ENCODE data around the gene DCPS. TPM values are rescaled to one million over a fixed set of nuclear protein-coding genes. Genes with fewer than 3 reads are reported as not detected.
A peak's percentile ranks its signal among the peaks of the same experiment; 100 is the strongest.
"Not testable (repeated sequence)": the region's sequence is repeated elsewhere in the genome, so short reads cannot be mapped to it uniquely, and the experiment has no call there.

DCPS gene
- total and polyA plus RNA-seq, 4 donors = 10.7 to 26.3 (median 20.4) TPM

- ATAC-seq (ENCODE audit: insufficient read depth, low FRiP score) (no peak), DNase-seq (peak; percentile 51 to 73 (median 62))
- 15 to 43% methylated on average over 5 of the region's 5 CpGs for WGBS, 2 donors
- TF ChIP-seq CTCF (IDR thresholded peaks at IDR 0.05; ENCODE audit: control extremely low read depth, extremely low read depth) = no peak
- Histone ChIP-seq H3K4me3 (no peak overlapping the region), H3K27ac (ENCODE audit: low read depth in 1 of 2, low read length in 1 of 2) (no peak overlapping the region), H3K27me3 (ENCODE audit: control insufficient read depth in 3 of 3, insufficient read depth in 3 of 3, low read length in 2 of 3) (no peaks in the 10 kb centered on the region), H3K4me1 (ENCODE audit: control insufficient read depth in 5 of 5, insufficient read depth in 5 of 5, low read length in 5 of 5) (peaks cover 0 to 18% (median 6%) of the 10 kb centered on the region in 5 donors), H3K9me3 (ENCODE audit: control insufficient read depth in 4 of 4, insufficient read depth in 3 of 4, low read length in 3 of 4) (no peaks in the 10 kb centered on the region), H3K9ac (ENCODE audit: insufficient read depth in 1 of 2, low read length in 2 of 2) (no peak overlapping the region), H3K36me3 (ENCODE audit: control insufficient read depth in 4 of 4, insufficient read depth in 4 of 4, low read length in 4 of 4) (peaks cover 0 to 12% (median 7%) of the 10 kb centered on the region in 4 donors)
These were observed 3.8 kb downstream of the DCPS start for GRCh38 chr11:126307706-126308105.

GRCh38 chr11:126308271-126308671 lies 4.4 kb downstream of the DCPS start:
- TF ChIP-seq CTCF (IDR thresholded peaks at IDR 0.05; ENCODE audit: control extremely low read depth, extremely low read depth) = no peak
- no peak for DNase-seq
- no peak for ATAC-seq (ENCODE audit: insufficient read depth, low FRiP score)
- H3K27me3 ChIP-seq (ENCODE audit: control insufficient read depth in 3 of 3, insufficient read depth in 3 of 3, low read length in 2 of 3) = no peaks in the 10 kb centered on the region
- 81 to 86% methylated on average over 4 of the region's 4 CpGs for WGBS, 2 donors
- H3K9ac ChIP-seq (ENCODE audit: insufficient read depth in 1 of 2, low read length in 2 of 2) = no peak overlapping the region
- H3K36me3 ChIP-seq (ENCODE audit: control insufficient read depth in 4 of 4, insufficient read depth in 4 of 4, low read length in 4 of 4) = peaks cover 0 to 12% (median 8%) of the 10 kb centered on the region in 4 donors
- H3K27ac ChIP-seq (ENCODE audit: low read depth in 1 of 2, low read length in 1 of 2) = no peak overlapping the region
- peaks cover 0 to 15% (median 8%) of the 10 kb centered on the region in 5 donors for H3K4me1 ChIP-seq (ENCODE audit: control insufficient read depth in 5 of 5, insufficient read depth in 5 of 5, low read length in 5 of 5)
- no peak overlapping the region for H3K4me3 ChIP-seq
- H3K9me3 ChIP-seq (ENCODE audit: control insufficient read depth in 4 of 4, insufficient read depth in 3 of 4, low read length in 3 of 4) = no peaks in the 10 kb centered on the region

- not testable (repeated sequence) for DNase-seq; H3K9ac ChIP-seq (ENCODE audit: insufficient read depth in 1 of 2, low read length in 2 of 2); ATAC-seq (ENCODE audit: insufficient read depth, low FRiP score); H3K27me3 ChIP-seq (ENCODE audit: control insufficient read depth in 3 of 3, insufficient read depth in 3 of 3, low read length in 2 of 3); H3K9me3 ChIP-seq (ENCODE audit: control insufficient read depth in 4 of 4, insufficient read depth in 3 of 4, low read length in 3 of 4); H3K4me3 ChIP-seq; H3K27ac ChIP-seq (ENCODE audit: low read depth in 1 of 2, low read length in 1 of 2)
- peaks cover 0 to 12% (median 8%) of the 10 kb centered on the region in 5 donors for H3K4me1 ChIP-seq (ENCODE audit: control insufficient read depth in 5 of 5, insufficient read depth in 5 of 5, low read length in 5 of 5)
- 78 to 92% methylated on average over 4 of the region's 4 CpGs for WGBS, 2 donors
- H3K36me3 ChIP-seq (ENCODE audit: control insufficient read depth in 4 of 4, insufficient read depth in 4 of 4, low read length in 4 of 4) = peaks cover 0 to 12% (median 8%) of the 10 kb centered on the region in 4 donors
These were observed 4.9 kb downstream of the DCPS start for GRCh38 chr11:126308771-126309170.

- TF ChIP-seq CTCF (IDR thresholded peaks at IDR 0.05; ENCODE audit: control extremely low read depth, extremely low read depth) = peak; percentile 76
- 71 to 72% methylated on average over 12 of the region's 12 CpGs for WGBS, 2 donors
- Histone ChIP-seq H3K9me3 (ENCODE audit: control insufficient read depth in 4 of 4, insufficient read depth in 3 of 4, low read length in 3 of 4) (no peaks in the 10 kb centered on the region), H3K27ac (ENCODE audit: low read depth in 1 of 2, low read length in 1 of 2) (no peak overlapping the region), H3K27me3 (ENCODE audit: control insufficient read depth in 3 of 3, insufficient read depth in 3 of 3, low read length in 2 of 3) (no peaks in the 10 kb centered on the region), H3K9ac (ENCODE audit: insufficient read depth in 1 of 2, low read length in 2 of 2) (no peak overlapping the region), H3K36me3 (ENCODE audit: control insufficient read depth in 4 of 4, insufficient read depth in 4 of 4, low read length in 4 of 4) (peaks cover 0 to 12% (median 8%) of the 10 kb centered on the region in 4 donors), H3K4me3 (no peak overlapping the region), H3K4me1 (ENCODE audit: control insufficient read depth in 5 of 5, insufficient read depth in 5 of 5, low read length in 5 of 5) (peaks cover 0 to 8% (median 4%) of the 10 kb centered on the region in 5 donors)
- ATAC-seq (ENCODE audit: insufficient read depth, low FRiP score) = peak; percentile 93
- DNase-seq = peak; percentile 87 to 92 (median 90)
These were observed 6.5 kb downstream of the DCPS start for GRCh38 chr11:126310200-126310991.

Data from lung (tissue), 12 donors.